Measurements from ENCODE around the gene THRB.

The THRB gene

GRCh38 chr3:24117508-24117907 is 377.1 kb downstream of the THRB start:
- no peak overlapping the region for H3K27ac ChIP-seq (ENCODE audit: extremely low read depth, low read depth, low read length)
- H3K36me3 ChIP-seq (ENCODE audit: control insufficient read depth in 2 of 2, insufficient read depth in 1 of 2, low read length in 2 of 2), result no peaks in the 10 kb centered on the region
- ChIA-PET CTCF (no interaction called here), POLR2A (no interaction called here)
- no peak overlapping the region for H3K4me3 ChIP-seq (ENCODE audit: low read depth, low read length)
- no peaks in the 10 kb centered on the region for H3K4me1 ChIP-seq (ENCODE audit: control insufficient read depth, insufficient read depth, low read length)
- H3K9me3 ChIP-seq (ENCODE audit: control insufficient read depth, insufficient read depth, low read depth, low read length), result no peaks in the 10 kb centered on the region
- TF ChIP-seq ZNF677 (tag by site-specific recombination; IDR thresholded peaks at IDR 0.05) (no peak), ZNF184 (tag by site-specific recombination; IDR thresholded peaks at IDR 0.05) (no peak), ZFP41 (tag by site-specific recombination; IDR thresholded peaks at IDR 0.05; ENCODE audit: borderline replicate concordance) (no peak), YY2 (tag by site-specific recombination; IDR thresholded peaks at IDR 0.05) (no peak), ZNF571 (tag by site-specific recombination; IDR thresholded peaks at IDR 0.05) (no peak), ZNF830 (tag by site-specific recombination; IDR thresholded peaks at IDR 0.05; ENCODE audit: low read depth) (no peak), HOXC10 (CRISPR knock-in tag; IDR thresholded peaks at IDR 0.05) (no peak), ZNF76 (tag by site-specific recombination; IDR thresholded peaks at IDR 0.05; ENCODE audit: borderline replicate concordance, low read depth) (no peak), ZNF23 (tag by site-specific recombination; IDR thresholded peaks at IDR 0.05; ENCODE audit: borderline replicate concordance) (no peak), SCRT1 (tag by site-specific recombination; IDR thresholded peaks at IDR 0.05; ENCODE audit: borderline replicate concordance) (no peak)
- TF ChIP-seq, protein P1, sequence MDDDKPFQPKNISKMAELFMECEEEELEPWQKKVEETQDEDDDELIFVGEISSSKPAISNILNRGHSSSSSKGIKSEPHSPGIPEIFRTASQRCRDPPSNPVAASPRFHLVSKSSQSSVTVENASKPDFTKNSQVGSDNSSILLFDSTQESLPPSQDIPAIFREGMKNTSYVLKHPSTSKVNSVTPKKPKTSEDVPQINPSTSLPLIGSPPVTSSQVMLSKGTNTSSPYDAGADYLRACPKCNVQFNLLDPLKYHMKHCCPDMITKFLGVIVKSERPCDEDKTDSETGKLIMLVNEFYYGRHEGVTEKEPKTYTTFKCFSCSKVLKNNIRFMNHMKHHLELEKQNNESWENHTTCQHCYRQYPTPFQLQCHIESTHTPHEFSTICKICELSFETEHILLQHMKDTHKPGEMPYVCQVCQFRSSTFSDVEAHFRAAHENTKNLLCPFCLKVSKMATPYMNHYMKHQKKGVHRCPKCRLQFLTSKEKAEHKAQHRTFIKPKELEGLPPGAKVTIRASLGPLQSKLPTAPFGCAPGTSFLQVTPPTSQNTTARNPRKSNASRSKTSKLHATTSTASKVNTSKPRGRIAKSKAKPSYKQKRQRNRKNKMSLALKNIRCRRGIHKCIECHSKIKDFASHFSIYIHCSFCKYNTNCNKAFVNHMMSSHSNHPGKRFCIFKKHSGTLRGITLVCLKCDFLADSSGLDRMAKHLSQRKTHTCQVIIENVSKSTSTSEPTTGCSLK (tag by site-specific recombination; IDR thresholded peaks at IDR 0.05), result no peak

GRCh38 chr3:24111711-24112110 is 382.9 kb downstream of the THRB start:
- H3K4me1 ChIP-seq (ENCODE audit: control insufficient read depth, insufficient read depth, low read length), result no peaks in the 10 kb centered on the region
- no peak overlapping the region for H3K4me3 ChIP-seq (ENCODE audit: low read depth, low read length)
- POLR2A ChIA-PET, result no interaction called here
- H3K9me3 ChIP-seq (ENCODE audit: control insufficient read depth, insufficient read depth, low read depth, low read length), result no peaks in the 10 kb centered on the region
- no peak overlapping the region for H3K27ac ChIP-seq (ENCODE audit: extremely low read depth, low read depth, low read length)
- CTCF ChIA-PET, result no interaction called here
- H3K36me3 ChIP-seq (ENCODE audit: control insufficient read depth in 2 of 2, insufficient read depth in 1 of 2, low read length in 2 of 2), result no peaks in the 10 kb centered on the region
- no peak for TF ChIP-seq ZNF843 (tag by site-specific recombination; IDR thresholded peaks at IDR 0.05)
- TF ChIP-seq FEZF1 (tag by site-specific recombination; IDR thresholded peaks at IDR 0.05), result no peak
- TF ChIP-seq YY1 (tag by site-specific recombination; IDR thresholded peaks at IDR 0.05), result no peak
- no peak for TF ChIP-seq ZNF37A (tag by site-specific recombination; IDR thresholded peaks at IDR 0.05)
- TF ChIP-seq ZFP3 (tag by site-specific recombination; IDR thresholded peaks at IDR 0.05; ENCODE audit: low read depth), result no peak
- no peak for TF ChIP-seq ZIC2 (tag by site-specific recombination; IDR thresholded peaks at IDR 0.05)
- no peak for TF ChIP-seq ZNF202 (tag by site-specific recombination; IDR thresholded peaks at IDR 0.05; ENCODE audit: borderline replicate concordance)
- no peak for TF ChIP-seq TRIM28 (IDR thresholded peaks at IDR 0.05; ENCODE audit: borderline replicate concordance, low read length)
- TF ChIP-seq ZNF514 (tag by site-specific recombination; IDR thresholded peaks at IDR 0.05), result no peak
- TF ChIP-seq ZNF184 (tag by site-specific recombination; IDR thresholded peaks at IDR 0.05), result no peak
- no peak for TF ChIP-seq ZNF664 (tag by site-specific recombination; IDR thresholded peaks at IDR 0.05)
- TF ChIP-seq ZBTB1 (tag by site-specific recombination; IDR thresholded peaks at IDR 0.05), result no peak
- TF ChIP-seq SCRT1 (tag by site-specific recombination; IDR thresholded peaks at IDR 0.05; ENCODE audit: borderline replicate concordance), result no peak
- TF ChIP-seq, protein P2, sequence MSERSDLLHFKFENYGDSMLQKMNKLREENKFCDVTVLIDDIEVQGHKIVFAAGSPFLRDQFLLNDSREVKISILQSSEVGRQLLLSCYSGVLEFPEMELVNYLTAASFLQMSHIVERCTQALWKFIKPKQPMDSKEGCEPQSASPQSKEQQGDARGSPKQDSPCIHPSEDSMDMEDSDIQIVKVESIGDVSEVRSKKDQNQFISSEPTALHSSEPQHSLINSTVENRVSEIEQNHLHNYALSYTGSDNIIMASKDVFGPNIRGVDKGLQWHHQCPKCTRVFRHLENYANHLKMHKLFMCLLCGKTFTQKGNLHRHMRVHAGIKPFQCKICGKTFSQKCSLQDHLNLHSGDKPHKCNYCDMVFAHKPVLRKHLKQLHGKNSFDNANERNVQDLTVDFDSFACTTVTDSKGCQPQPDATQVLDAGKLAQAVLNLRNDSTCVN (tag by site-specific recombination; optimal IDR thresholded peaks at IDR 0.05), result no peak
- no peak for TF ChIP-seq ZNF707 (tag by site-specific recombination; IDR thresholded peaks at IDR 0.05)
- no peak for TF ChIP-seq ZEB2 (tag by site-specific recombination; IDR thresholded peaks at IDR 0.05)
- no peak for TF ChIP-seq ZNF16 (tag by site-specific recombination; IDR thresholded peaks at IDR 0.05; ENCODE audit: low read depth)
